GM18873 (cell line): ENCODE data around the gene GSG1L.
"Not testable (repeated sequence)": the region's sequence is repeated elsewhere in the genome, so short reads cannot be mapped to it uniquely, and the experiment has no call there.

Experiments
- ATAC-seq: cut with Tn5 transposase; IDR thresholded peaks from one replicate; pipeline ENCODE4 v1.9.1; 2021; ENCODE audit warnings: mild to moderate bottlenecking, moderate library complexity, moderate number of reproducible peaks; ENCODE audit not compliant: unreplicated experiment, low FRiP score

Gene GSG1L

GRCh38 chr16:27993587-27993986 lies 69.9 kb downstream of the GSG1L start:
- ATAC-seq = no peak

- no peak for ATAC-seq
Observed at GRCh38 chr16:27991876-27992275, 71.6 kb downstream of the GSG1L start.

GRCh38 chr16:27985981-27986380 lies 77.5 kb downstream of the GSG1L start:
- ATAC-seq = no peak

GRCh38 chr16:27984121-27984520 lies 79.4 kb downstream of the GSG1L start:
- no peak for ATAC-seq

GRCh38 chr16:27983244-27983643 lies 80.3 kb downstream of the GSG1L start:
- no peak for ATAC-seq

GRCh38 chr16:27982184-27982583 lies 81.3 kb downstream of the GSG1L start:
- no peak for ATAC-seq

GRCh38 chr16:27980919-27981700 lies 82.4 kb downstream of the GSG1L start:
- ATAC-seq = no peak

- no peak for ATAC-seq
Observed at GRCh38 chr16:27980076-27980775, 83.3 kb downstream of the GSG1L start.

GRCh38 chr16:27979668-27980067 lies 83.8 kb downstream of the GSG1L start:
- not testable (repeated sequence) for ATAC-seq

GRCh38 chr16:27978876-27979275 lies 84.6 kb downstream of the GSG1L start:
- no peak for ATAC-seq

- no peak for ATAC-seq
Observed at GRCh38 chr16:27977966-27978365, 85.5 kb downstream of the GSG1L start.

- ATAC-seq = no peak
Observed at GRCh38 chr16:27976990-27977389, 86.5 kb downstream of the GSG1L start.

- no peak for ATAC-seq
Observed at GRCh38 chr16:27974896-27975540, 88.5 kb downstream of the GSG1L start.

GRCh38 chr16:27973678-27974077 lies 89.8 kb downstream of the GSG1L start:
- ATAC-seq = no peak

GRCh38 chr16:27972500-27972899 lies 91.0 kb downstream of the GSG1L start:
- no peak for ATAC-seq

GRCh38 chr16:27969574-27969973 lies 93.9 kb downstream of the GSG1L start:
- ATAC-seq = no peak

GRCh38 chr16:27967169-27967568 lies 96.3 kb downstream of the GSG1L start:
- ATAC-seq = no peak

GRCh38 chr16:27966756-27967155 lies 96.8 kb downstream of the GSG1L start:
- ATAC-seq = no peak

- no peak for ATAC-seq
Observed at GRCh38 chr16:27965801-27966200, 97.7 kb downstream of the GSG1L start.

- no peak for ATAC-seq
Observed at GRCh38 chr16:27963471-27963965, 100.0 kb downstream of the GSG1L start.

GRCh38 chr16:27962197-27962596 lies 101.3 kb downstream of the GSG1L start:
- ATAC-seq = no peak
